DOHH2 (cell line): Measurements from ENCODE around the gene SH3PXD2A.

Experiments
- EZH2phosphoT487 ChIP-seq: fragments of 200-600 bp; sonication (generic); IDR thresholded peaks from 2 replicates; pipeline ENCODE4 v1.6.1; 2017; ENCODE audit warnings: borderline replicate concordance, mild to moderate bottlenecking, antibody characterized with exemption, low read length, moderate library complexity, mixed read lengths
- TF ChIP-seq, protein P1 (sequence below): fragments of 200-600 bp; sonication (generic); IDR thresholded peaks from one replicate; pipeline ENCODE4 v1.5.1; 2014; ENCODE audit warnings: antibody characterized with exemption, mild to moderate bottlenecking, low read depth, low read length; ENCODE audit not compliant: poor library complexity, severe bottlenecking

DNA sequence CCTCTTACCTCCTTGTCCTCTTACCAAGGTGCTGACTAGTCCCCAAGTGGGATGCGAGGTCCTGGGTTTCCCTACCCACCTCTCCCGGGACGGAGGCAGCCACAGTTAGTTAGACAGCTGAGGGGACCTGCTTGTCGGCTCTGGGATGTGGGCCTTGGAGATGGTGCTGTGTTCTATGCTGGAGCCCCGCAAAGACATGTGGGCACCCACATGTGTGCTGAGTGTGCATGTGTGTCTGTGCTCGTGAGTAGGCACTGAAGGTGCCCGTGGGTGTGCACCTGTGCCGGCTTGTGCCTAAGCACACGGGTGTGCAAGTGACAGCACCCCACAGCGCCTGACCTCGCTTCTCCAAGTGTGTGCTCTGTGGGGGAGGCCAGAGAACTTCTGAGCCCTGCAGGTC, 299.7 kb downstream of the SH3PXD2A start:
- TF ChIP-seq, protein P1, sequence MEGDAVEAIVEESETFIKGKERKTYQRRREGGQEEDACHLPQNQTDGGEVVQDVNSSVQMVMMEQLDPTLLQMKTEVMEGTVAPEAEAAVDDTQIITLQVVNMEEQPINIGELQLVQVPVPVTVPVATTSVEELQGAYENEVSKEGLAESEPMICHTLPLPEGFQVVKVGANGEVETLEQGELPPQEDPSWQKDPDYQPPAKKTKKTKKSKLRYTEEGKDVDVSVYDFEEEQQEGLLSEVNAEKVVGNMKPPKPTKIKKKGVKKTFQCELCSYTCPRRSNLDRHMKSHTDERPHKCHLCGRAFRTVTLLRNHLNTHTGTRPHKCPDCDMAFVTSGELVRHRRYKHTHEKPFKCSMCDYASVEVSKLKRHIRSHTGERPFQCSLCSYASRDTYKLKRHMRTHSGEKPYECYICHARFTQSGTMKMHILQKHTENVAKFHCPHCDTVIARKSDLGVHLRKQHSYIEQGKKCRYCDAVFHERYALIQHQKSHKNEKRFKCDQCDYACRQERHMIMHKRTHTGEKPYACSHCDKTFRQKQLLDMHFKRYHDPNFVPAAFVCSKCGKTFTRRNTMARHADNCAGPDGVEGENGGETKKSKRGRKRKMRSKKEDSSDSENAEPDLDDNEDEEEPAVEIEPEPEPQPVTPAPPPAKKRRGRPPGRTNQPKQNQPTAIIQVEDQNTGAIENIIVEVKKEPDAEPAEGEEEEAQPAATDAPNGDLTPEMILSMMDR: no peak
- no peak for TF ChIP-seq EZH2phosphoT487
